CD4-positive, CD25-positive, alpha-beta regulatory T cell (primary cell): Measurements from ENCODE around the gene UCN. TPM values are rescaled to one million over a fixed set of nuclear protein-coding genes. Genes with fewer than 3 reads are reported as not detected.
"Not testable (repeated sequence)": the region's sequence is repeated elsewhere in the genome, so short reads cannot be mapped to it uniquely, and the experiment has no call there.

Experiments
- ATAC-seq, 2 donors: fragments of 150-1000 bp; cut with Tn5 transposase; one replicate each; pipeline ENCODE4 v1.10.0; 2021; ENCODE audit warnings: low read depth in 2 of 2, moderate number of reproducible peaks in 2 of 2, moderate library complexity in 1 of 2
- DNase-seq, 3 donors: peaks; one replicate each; pipeline versions ENCODE4 v3.0.0 to v3.0.0-alpha.2; 2012 to 2022; ENCODE audit warnings: mixed read lengths in 1 of 3
- H3K27ac ChIP-seq: one replicate; pipeline ENCODE4 v1.7.0; 2013; ENCODE audit warnings: mild to moderate bottlenecking, low read length; ENCODE audit not compliant: insufficient read depth, poor library complexity, severe bottlenecking
- H3K27me3 ChIP-seq: one replicate; pipeline ENCODE4 v1.7.0; 2013; ENCODE audit warnings: low read length; ENCODE audit not compliant: control insufficient read depth, insufficient read depth
- H3K36me3 ChIP-seq: one replicate; pipeline ENCODE4 v1.7.0; 2013; ENCODE audit warnings: mild to moderate bottlenecking, low read length, moderate library complexity; ENCODE audit not compliant: control insufficient read depth, insufficient read depth
- H3K4me1 ChIP-seq: 2 replicates; pipeline ENCODE4 v1.7.0; 2013; ENCODE audit warnings: mild to moderate bottlenecking, low read length; ENCODE audit not compliant: insufficient read depth, control insufficient read depth, poor library complexity, severe bottlenecking
- H3K4me3 ChIP-seq: one replicate; pipeline ENCODE4 v1.7.0; 2013; ENCODE audit warnings: low read depth, mild to moderate bottlenecking, low read length, moderate library complexity
- H3K9me3 ChIP-seq, 2 experiments: 1 replicate in 1 of 2; 2 replicates in 1 of 2; pipeline ENCODE4 v1.7.0; 2013; ENCODE audit warnings: low read length in 2 of 2, mild to moderate bottlenecking in 1 of 2, moderate library complexity in 1 of 2; ENCODE audit not compliant: control insufficient read depth in 2 of 2
- H3K27ac Mint-ChIP-seq, 3 donors: one replicate each; pipeline ENCODE4 v1.8.0; 2020 to 2022; ENCODE audit warnings: mild to moderate bottlenecking in 3 of 3, mixed read lengths in 3 of 3, moderate library complexity in 2 of 3
- H3K27me3 Mint-ChIP-seq: one replicate; pipeline ENCODE4 v1.8.0; 2022; ENCODE audit warnings: mild to moderate bottlenecking, mixed read lengths
- H3K36me3 Mint-ChIP-seq: one replicate; pipeline ENCODE4 v1.8.0; 2020; ENCODE audit warnings: mixed read lengths
- H3K4me1 Mint-ChIP-seq, 4 donors: one replicate each; pipeline ENCODE4 v1.8.0; 2020 to 2022; ENCODE audit warnings: mixed read lengths in 4 of 4, mild to moderate bottlenecking in 1 of 4
- H3K4me3 Mint-ChIP-seq, 4 donors: one replicate each; pipeline ENCODE4 v1.8.0; 2020 to 2022; ENCODE audit warnings: mild to moderate bottlenecking in 4 of 4, mixed read lengths in 4 of 4, moderate library complexity in 3 of 4
- H3K9me3 Mint-ChIP-seq, 7 donors: one replicate each; pipeline ENCODE4 v1.8.0; 2020 to 2022; ENCODE audit warnings: mixed read lengths in 7 of 7, mild to moderate bottlenecking in 3 of 7, moderate library complexity in 2 of 7
- polyA plus RNA-seq, 4 donors: library from polyadenylated mRNA; unstranded; fragments of 300-500 nt; fragmentation: Illumina TruSeq; gene quantifications; one replicate each; pipeline ENCODE4 v1.2.3, GENCODE V29; 2021
- total RNA-seq: library from RNA; stranded (reverse); gene quantifications from one replicate; pipeline ENCODE4 v1.2.3, GENCODE V29; 2022

The UCN gene
- total and polyA plus RNA-seq, 5 donors from 2014 or later, result 0.24 to 2.2 (median 0.55) TPM; not detected in 1

GRCh38 chr2:27322301-27322765 is 14.1 kb upstream of the UCN start:
- Histone ChIP-seq H3K4me1 (peaks cover 24% of the 10 kb centered on the region), H3K27ac (peak overlapping the region; percentile 87), H3K27me3 (no peaks in the 10 kb centered on the region), H3K36me3 (peaks cover 13% of the 10 kb centered on the region), H3K9me3 (no peaks in the 10 kb centered on the region), H3K4me3 (peak overlapping the region; percentile 95)
- Mint-ChIP-seq H3K27me3 (no peaks in the 10 kb centered on the region), H3K4me1 (peaks cover 0 to 29% (median 20%) of the 10 kb centered on the region in 4 donors), H3K9me3 (no peaks in the 10 kb centered on the region), H3K27ac (peak overlapping the region; percentile 48 to 99 (median 98)), H3K36me3 (peaks cover 17% of the 10 kb centered on the region), H3K4me3 (peak overlapping the region; percentile 92 to 98 (median 93))
- peak in 1 of 3 donors; percentile 51 for DNase-seq
- peak in 1 of 2 donors; percentile 17 for ATAC-seq

- H3K4me1 Mint-ChIP-seq, result peaks cover 0 to 29% (median 20%) of the 10 kb centered on the region in 4 donors
- no peak for DNase-seq
- H3K9me3 ChIP-seq, result no peaks in the 10 kb centered on the region
- no peak for ATAC-seq
- peaks cover 24% of the 10 kb centered on the region for H3K4me1 ChIP-seq
- peak overlapping the region; percentile 49 to 93 (median 87) for H3K4me3 Mint-ChIP-seq
- no peaks in the 10 kb centered on the region for H3K27me3 Mint-ChIP-seq
- peaks cover 1% of the 10 kb centered on the region for H3K36me3 ChIP-seq
- H3K9me3 Mint-ChIP-seq, result no peaks in the 10 kb centered on the region
- no peak overlapping the region for H3K27ac ChIP-seq
- peak overlapping the region; percentile 17 for H3K4me3 ChIP-seq
- peaks cover 6% of the 10 kb centered on the region for H3K36me3 Mint-ChIP-seq
- H3K27me3 ChIP-seq, result no peaks in the 10 kb centered on the region
- H3K27ac Mint-ChIP-seq, result peak overlapping the region in 1 of 3 donors; percentile 45
Observed at GRCh38 chr2:27320958-27321543, 12.8 kb upstream of the UCN start.

GRCh38 chr2:27319839-27320238 is 11.6 kb upstream of the UCN start:
- H3K27ac ChIP-seq, H3K36me3 ChIP-seq, H3K36me3 Mint-ChIP-seq, H3K4me3 ChIP-seq, H3K27me3 Mint-ChIP-seq, DNase-seq, H3K27ac Mint-ChIP-seq, H3K27me3 ChIP-seq, H3K9me3 ChIP-seq, H3K9me3 Mint-ChIP-seq, ATAC-seq: not testable (repeated sequence)
- Mint-ChIP-seq H3K4me3 (peak overlapping the region in 1 of 4 donors; percentile 80), H3K4me1 (peaks cover 0 to 29% (median 20%) of the 10 kb centered on the region in 4 donors)
- peaks cover 24% of the 10 kb centered on the region for H3K4me1 ChIP-seq

GRCh38 chr2:27316655-27317412 is 8.6 kb upstream of the UCN start:
- no peak for ATAC-seq
- no peak overlapping the region for H3K4me3 Mint-ChIP-seq
- H3K9me3 Mint-ChIP-seq, result no peaks in the 10 kb centered on the region
- no peaks in the 10 kb centered on the region for H3K27me3 ChIP-seq
- H3K4me3 ChIP-seq, result no peak overlapping the region
- no peaks in the 10 kb centered on the region for H3K9me3 ChIP-seq
- peaks cover 0 to 8% (median 7%) of the 10 kb centered on the region in 4 donors for H3K4me1 Mint-ChIP-seq
- no peaks in the 10 kb centered on the region for H3K27me3 Mint-ChIP-seq
- no peak overlapping the region for H3K27ac Mint-ChIP-seq
- H3K36me3 Mint-ChIP-seq, result peaks cover 11% of the 10 kb centered on the region
- peaks cover 1% of the 10 kb centered on the region for H3K4me1 ChIP-seq
- H3K36me3 ChIP-seq, result no peaks in the 10 kb centered on the region
- DNase-seq, result no peak
- H3K27ac ChIP-seq, result no peak overlapping the region

GRCh38 chr2:27315122-27315521 is 6.9 kb upstream of the UCN start:
- DNase-seq, result no peak
- Histone ChIP-seq H3K4me3 (no peak overlapping the region), H3K36me3 (no peaks in the 10 kb centered on the region), H3K9me3 (no peaks in the 10 kb centered on the region), H3K27me3 (no peaks in the 10 kb centered on the region), H3K4me1 (no peaks in the 10 kb centered on the region), H3K27ac (no peak overlapping the region)
- Mint-ChIP-seq H3K36me3 (peaks cover 18% of the 10 kb centered on the region), H3K9me3 (no peaks in the 10 kb centered on the region), H3K4me1 (peaks cover 0 to 2% (median 0%) of the 10 kb centered on the region in 4 donors), H3K27me3 (no peaks in the 10 kb centered on the region), H3K4me3 (no peak overlapping the region), H3K27ac (no peak overlapping the region)
- no peak for ATAC-seq

GRCh38 chr2:27314709-27315108 is 6.5 kb upstream of the UCN start:
- Mint-ChIP-seq H3K36me3 (peaks cover 20% of the 10 kb centered on the region), H3K4me3 (no peak overlapping the region), H3K27ac (no peak overlapping the region), H3K27me3 (no peaks in the 10 kb centered on the region), H3K9me3 (no peaks in the 10 kb centered on the region), H3K4me1 (peaks cover 0 to 4% (median under 1%) of the 10 kb centered on the region in 4 donors)
- Histone ChIP-seq H3K4me1 (no peaks in the 10 kb centered on the region), H3K27ac (no peak overlapping the region), H3K27me3 (no peaks in the 10 kb centered on the region), H3K4me3 (no peak overlapping the region), H3K36me3 (peaks cover 2% of the 10 kb centered on the region), H3K9me3 (no peaks in the 10 kb centered on the region)
- ATAC-seq (no peak), DNase-seq (no peak)

GRCh38 chr2:27313882-27314645 is 5.8 kb upstream of the UCN start:
- no peak overlapping the region for H3K4me3 ChIP-seq
- no peaks in the 10 kb centered on the region for H3K9me3 Mint-ChIP-seq
- ATAC-seq (no peak), DNase-seq (no peak)
- peaks cover 25% of the 10 kb centered on the region for H3K36me3 Mint-ChIP-seq
- H3K4me1 ChIP-seq, result no peaks in the 10 kb centered on the region
- peaks cover 4% of the 10 kb centered on the region for H3K36me3 ChIP-seq
- H3K27ac Mint-ChIP-seq, result no peak overlapping the region
- H3K27ac ChIP-seq, result no peak overlapping the region
- no peak overlapping the region for H3K4me3 Mint-ChIP-seq
- peaks cover 0 to 7% (median 3%) of the 10 kb centered on the region in 4 donors for H3K4me1 Mint-ChIP-seq
- no peaks in the 10 kb centered on the region for H3K27me3 ChIP-seq
- no peaks in the 10 kb centered on the region for H3K9me3 ChIP-seq
- H3K27me3 Mint-ChIP-seq, result no peaks in the 10 kb centered on the region
